T-helper 2 cell treated with Interferon-gamma antibody and Interleukin-4, amounts not matched to agents 5 μg/mL and 100 μg/mL, for 36 hours (primary cell): ENCODE data around the gene PRADC1.
A peak's percentile ranks its signal among the peaks of the same experiment; 100 is the strongest.
"Not testable (repeated sequence)": the region's sequence is repeated elsewhere in the genome, so short reads cannot be mapped to it uniquely, and the experiment has no call there.

Source experiments
- DNase-seq: peaks from one replicate; pipeline ENCODE4 v3.0.0; 2021; ENCODE audit warnings: low spot score
- H3K27ac Mint-ChIP-seq: one replicate; pipeline ENCODE4 v1.8.0; 2021; ENCODE audit warnings: mild to moderate bottlenecking, mixed read lengths
- H3K27me3 Mint-ChIP-seq: one replicate; pipeline ENCODE4 v1.8.0; 2021; ENCODE audit warnings: low read depth, mixed read lengths
- H3K36me3 Mint-ChIP-seq: one replicate; pipeline ENCODE4 v1.8.0; 2021; ENCODE audit warnings: low read depth, mixed read lengths
- H3K4me1 Mint-ChIP-seq: one replicate; pipeline ENCODE4 v1.8.0; 2021; ENCODE audit warnings: low read depth, mixed read lengths
- H3K4me3 Mint-ChIP-seq: one replicate; pipeline ENCODE4 v1.8.0; 2022; ENCODE audit warnings: mild to moderate bottlenecking, moderate library complexity, mixed read lengths
- H3K9me3 Mint-ChIP-seq: one replicate; pipeline ENCODE4 v1.8.0; 2021; ENCODE audit warnings: mixed read lengths

Gene PRADC1

DNA sequence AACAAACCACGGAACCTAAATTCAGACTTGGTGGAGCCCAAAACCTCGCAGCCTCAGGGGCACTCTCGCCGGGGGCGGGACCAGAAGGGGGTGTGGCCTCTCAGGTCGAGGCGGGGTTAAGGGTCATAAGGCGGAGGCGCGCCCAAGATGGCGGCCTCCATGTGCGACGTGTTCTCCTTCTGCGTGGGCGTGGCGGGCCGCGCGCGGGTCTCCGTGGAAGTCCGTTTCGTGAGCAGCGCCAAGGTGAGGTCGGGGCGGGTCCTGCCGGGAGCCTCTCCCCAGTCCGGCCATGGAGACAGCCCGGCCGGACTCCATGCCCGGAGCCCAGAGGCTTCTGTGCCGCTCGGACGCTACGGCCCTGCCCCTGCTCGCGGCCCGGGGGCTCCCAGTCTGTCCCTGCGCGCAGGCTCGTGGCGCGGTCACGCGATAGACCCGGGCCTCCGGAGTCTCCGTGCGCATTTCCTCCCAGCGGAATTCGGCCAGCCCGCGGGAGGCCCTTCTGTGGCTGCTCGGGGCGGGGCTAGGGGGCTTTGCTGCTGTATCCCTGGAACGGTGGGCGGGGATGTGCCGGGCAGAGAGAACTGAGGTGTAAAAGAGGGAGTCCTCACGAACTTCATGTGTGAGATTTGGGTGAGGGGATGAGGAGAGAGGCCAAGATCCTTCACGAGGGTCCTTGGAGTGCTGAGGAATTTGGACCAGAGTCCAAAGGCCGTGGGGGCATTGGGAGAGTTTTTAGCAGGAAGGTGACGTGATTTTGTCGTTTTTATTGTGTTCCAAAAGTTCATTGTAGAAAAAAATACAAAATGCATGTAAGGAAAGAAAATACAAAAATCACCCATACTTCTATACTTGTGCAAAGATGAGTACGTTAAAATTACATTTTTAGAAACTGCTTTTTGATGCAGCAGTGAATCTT, 18.7 kb downstream of the PRADC1 start, which contains the start of gene SMYD5:
Gene SMYD5 (plus strand): TSS at position 126 of the 916 bp plus-strand sequence. CDS start 22 bp downstream, at position 148.
- peak; percentile 89 for DNase-seq
- H3K36me3 Mint-ChIP-seq, result peaks cover 1% of the 10 kb centered on the region
- peak within 1 kb of the TSS; percentile 83 for H3K27ac Mint-ChIP-seq
- peaks cover 25% of the 10 kb centered on the region for H3K4me1 Mint-ChIP-seq
- H3K27me3 Mint-ChIP-seq, result peaks cover 4% of the 10 kb centered on the region
- H3K9me3 Mint-ChIP-seq, result no peaks in the 10 kb centered on the region
- H3K4me3 Mint-ChIP-seq, result peak within 1 kb of the TSS; percentile 98

DNA sequence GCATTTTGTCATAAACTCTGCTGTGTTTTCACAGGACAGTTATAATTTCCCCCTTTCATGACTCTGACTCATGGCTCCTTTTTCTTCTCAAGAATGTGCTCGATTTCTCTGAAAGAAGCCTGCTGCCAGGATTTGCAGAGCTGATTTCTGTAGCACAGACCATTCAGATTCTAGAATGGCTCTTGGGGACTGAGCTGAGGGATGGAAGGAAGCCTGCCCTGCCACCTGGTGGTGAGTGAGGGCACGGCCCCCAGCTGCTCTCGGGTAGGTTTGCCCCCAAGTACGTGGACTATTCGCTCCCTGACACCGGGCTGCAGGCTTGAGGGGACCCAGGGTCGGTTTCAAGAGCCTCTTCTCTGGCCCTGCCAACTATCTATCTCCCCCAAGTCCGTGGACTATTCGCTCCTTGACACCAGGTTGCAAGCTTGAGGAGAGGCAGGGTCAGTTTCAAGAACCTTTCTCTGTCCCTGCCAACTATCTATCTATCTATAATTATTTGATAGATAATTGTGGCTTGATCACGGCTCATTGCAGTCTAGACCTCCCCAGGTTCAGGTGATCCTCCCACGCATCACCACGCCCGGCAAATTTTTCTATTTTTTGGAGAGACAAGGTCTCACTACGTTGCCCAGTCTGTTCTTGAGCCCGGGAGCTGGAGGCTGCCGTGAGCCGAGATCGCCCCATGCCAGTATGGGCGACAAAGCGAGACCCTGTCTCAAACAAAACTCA, 20.4 kb downstream of the PRADC1 start:
- peaks cover 25% of the 10 kb centered on the region for H3K4me1 Mint-ChIP-seq
- no peak overlapping the region for H3K27ac Mint-ChIP-seq
- H3K27me3 Mint-ChIP-seq, result peaks cover 12% of the 10 kb centered on the region
- no peak overlapping the region for H3K4me3 Mint-ChIP-seq
- no peaks in the 10 kb centered on the region for H3K9me3 Mint-ChIP-seq
- DNase-seq, result peak; percentile 60
- peaks cover 1% of the 10 kb centered on the region for H3K36me3 Mint-ChIP-seq

DNA sequence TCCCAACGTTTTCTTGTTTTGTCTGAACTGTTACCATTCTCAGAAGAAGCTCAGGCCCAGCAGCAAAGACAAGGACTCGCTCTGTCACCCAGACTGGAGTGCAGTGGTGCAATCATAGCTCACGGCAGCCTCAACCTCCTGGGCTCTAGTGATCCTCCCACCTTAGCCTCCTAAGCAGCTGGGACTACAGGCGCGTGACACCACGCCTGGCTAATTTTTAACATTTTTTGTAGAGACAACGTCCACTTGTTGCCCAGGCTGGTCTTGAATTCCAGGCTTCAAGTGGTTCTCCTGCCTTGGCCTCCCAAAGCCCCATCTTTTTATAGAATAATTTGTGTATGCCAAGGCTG, 21.0 kb downstream of the PRADC1 start:
- Mint-ChIP-seq H3K4me3 (no peak overlapping the region), H3K27ac (no peak overlapping the region), H3K4me1 (peaks cover 25% of the 10 kb centered on the region), H3K36me3 (peaks cover 1% of the 10 kb centered on the region), H3K27me3 (peaks cover 13% of the 10 kb centered on the region), H3K9me3 (no peaks in the 10 kb centered on the region)
- no peak for DNase-seq

DNA sequence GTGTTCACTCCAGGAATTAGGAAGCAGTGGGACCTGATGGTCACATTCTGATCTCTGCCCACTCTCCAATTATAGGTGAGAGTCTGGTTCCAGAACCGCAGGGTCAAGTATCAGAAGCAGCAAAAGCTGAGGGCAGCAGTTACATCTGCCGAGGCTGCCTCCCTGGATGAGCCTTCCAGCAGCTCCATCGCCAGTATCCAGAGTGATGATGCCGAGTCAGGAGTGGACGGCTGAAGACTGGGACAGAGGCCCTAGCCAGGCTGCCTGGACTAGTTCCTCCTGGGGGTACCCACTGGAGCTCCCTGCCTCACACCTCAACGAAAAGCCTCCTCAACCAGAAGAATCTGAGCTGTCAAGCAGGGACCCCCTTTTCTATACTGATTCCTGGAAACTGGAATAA, 22.3 kb downstream of the PRADC1 start:
- H3K36me3 Mint-ChIP-seq, result peaks cover 1% of the 10 kb centered on the region
- DNase-seq, result no peak
- H3K27me3 Mint-ChIP-seq, result peaks cover 19% of the 10 kb centered on the region
- H3K4me3 Mint-ChIP-seq, result no peak overlapping the region
- no peak overlapping the region for H3K27ac Mint-ChIP-seq
- peaks cover 24% of the 10 kb centered on the region for H3K4me1 Mint-ChIP-seq
- H3K9me3 Mint-ChIP-seq, result no peaks in the 10 kb centered on the region

DNA sequence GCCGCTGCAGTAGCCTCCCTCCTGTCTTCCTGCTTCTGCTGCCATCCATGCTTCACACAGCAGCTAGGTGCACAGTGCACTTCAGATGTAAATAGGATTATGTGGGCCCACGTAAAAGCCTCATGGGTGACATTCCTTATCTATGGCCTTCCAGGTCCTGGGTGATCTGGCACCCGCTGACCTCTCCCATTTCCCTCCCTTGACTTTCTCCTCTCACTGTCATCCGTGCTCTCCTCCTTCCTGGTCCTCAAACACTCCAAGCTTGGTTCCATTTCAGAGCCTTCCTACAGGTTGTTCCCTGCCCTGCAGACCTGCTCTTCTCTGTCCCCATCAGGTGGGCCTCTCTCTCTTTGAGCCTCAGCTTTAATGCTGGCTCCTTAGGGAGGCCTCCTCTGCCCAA, 23.0 kb downstream of the PRADC1 start:
- peaks cover 17% of the 10 kb centered on the region for H3K4me1 Mint-ChIP-seq
- no peaks in the 10 kb centered on the region for H3K9me3 Mint-ChIP-seq
- no peak for DNase-seq
- peaks cover 1% of the 10 kb centered on the region for H3K36me3 Mint-ChIP-seq
- peaks cover 24% of the 10 kb centered on the region for H3K27me3 Mint-ChIP-seq
- no peak overlapping the region for H3K4me3 Mint-ChIP-seq
- no peak overlapping the region for H3K27ac Mint-ChIP-seq

DNA sequence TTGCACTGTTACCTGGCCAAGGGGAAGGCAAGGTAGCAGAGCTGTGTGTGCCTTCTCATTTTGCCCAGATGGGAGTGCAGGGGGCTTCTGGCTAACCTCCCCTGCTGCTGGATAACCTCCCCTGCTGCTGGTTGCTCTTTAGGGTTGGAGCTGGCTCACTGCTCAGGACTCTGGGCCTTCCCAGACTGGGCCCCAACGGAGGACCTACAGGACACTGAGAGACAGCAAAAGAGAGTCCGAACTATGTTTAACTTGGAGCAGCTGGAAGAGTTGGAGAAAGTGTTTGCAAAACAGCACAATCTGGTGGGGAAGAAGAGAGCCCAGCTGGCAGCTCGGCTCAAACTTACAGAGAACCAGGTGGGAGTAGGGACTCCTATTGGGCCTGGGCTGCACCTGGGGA, 24.8 kb downstream of the PRADC1 start:
- Mint-ChIP-seq H3K4me3 (no peak overlapping the region), H3K4me1 (peaks cover 6% of the 10 kb centered on the region), H3K36me3 (no peaks in the 10 kb centered on the region), H3K27me3 (peaks cover 37% of the 10 kb centered on the region), H3K27ac (no peak overlapping the region), H3K9me3 (no peaks in the 10 kb centered on the region)
- no peak for DNase-seq

DNA sequence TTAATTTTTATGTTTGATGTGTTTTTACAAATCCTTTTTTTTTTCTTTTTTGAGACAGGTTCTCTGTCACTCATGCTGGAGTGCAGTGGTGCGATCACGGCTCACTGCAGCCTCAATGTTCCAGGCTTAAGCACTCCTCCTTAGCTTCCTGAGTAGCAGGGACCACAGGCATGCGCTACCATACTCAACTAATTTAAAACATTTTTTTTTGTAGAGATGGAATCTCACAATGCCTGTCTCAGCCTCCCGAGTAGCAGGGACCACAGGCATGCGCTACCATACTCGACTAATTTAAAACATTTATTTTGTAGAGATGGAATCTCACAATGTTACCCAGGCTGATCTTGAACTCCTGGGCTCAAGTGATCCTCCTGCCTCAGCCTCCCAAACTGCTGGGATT, 27.4 kb downstream of the PRADC1 start:
- Mint-ChIP-seq H3K36me3 (no peaks in the 10 kb centered on the region), H3K27me3 (peaks cover 49% of the 10 kb centered on the region)
- DNase-seq, result no peak

DNA sequence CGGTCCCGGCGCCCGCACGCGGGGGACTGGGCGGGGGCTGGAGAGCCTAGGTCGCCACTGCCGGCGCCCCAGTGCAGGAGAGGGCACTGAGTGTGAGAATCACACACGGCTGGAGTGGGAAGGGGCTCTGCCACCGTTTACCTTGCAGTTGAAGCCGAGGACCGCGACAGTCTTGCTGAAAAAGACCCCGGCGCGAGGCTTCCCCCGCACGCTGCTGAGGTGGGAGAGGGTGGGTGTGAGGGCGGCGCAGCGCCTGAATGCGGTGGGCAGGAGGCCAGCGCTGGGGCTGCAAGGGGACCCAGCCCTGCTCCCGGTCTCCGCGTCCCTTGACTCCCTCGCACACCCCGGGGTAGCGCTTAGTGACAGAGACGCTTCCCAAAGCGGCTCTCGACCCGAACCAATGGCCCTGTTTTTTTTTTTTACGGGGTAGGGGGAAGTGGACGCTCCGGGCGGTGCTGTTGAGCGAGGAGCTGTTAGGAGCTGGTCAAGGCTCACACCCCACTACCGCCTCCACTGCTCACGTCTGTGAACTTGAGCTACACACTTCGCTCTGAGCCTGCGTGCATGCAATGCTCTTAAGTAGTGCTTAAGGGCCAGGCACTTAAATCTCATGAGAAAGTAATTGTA, 29.9 kb downstream of the PRADC1 start:
- peaks cover 54% of the 10 kb centered on the region for H3K27me3 Mint-ChIP-seq
- H3K9me3 Mint-ChIP-seq, result no peaks in the 10 kb centered on the region
- H3K27ac Mint-ChIP-seq, result no peak overlapping the region
- no peak overlapping the region for H3K4me3 Mint-ChIP-seq
- no peaks in the 10 kb centered on the region for H3K36me3 Mint-ChIP-seq
- no peaks in the 10 kb centered on the region for H3K4me1 Mint-ChIP-seq
- no peak for DNase-seq

More for the DNA sequence above, 27.4 kb downstream of the PRADC1 start:
- H3K4me3 Mint-ChIP-seq, result no peak overlapping the region
- no peaks in the 10 kb centered on the region for H3K4me1 Mint-ChIP-seq
- no peaks in the 10 kb centered on the region for H3K9me3 Mint-ChIP-seq
- no peak overlapping the region for H3K27ac Mint-ChIP-seq

DNA sequence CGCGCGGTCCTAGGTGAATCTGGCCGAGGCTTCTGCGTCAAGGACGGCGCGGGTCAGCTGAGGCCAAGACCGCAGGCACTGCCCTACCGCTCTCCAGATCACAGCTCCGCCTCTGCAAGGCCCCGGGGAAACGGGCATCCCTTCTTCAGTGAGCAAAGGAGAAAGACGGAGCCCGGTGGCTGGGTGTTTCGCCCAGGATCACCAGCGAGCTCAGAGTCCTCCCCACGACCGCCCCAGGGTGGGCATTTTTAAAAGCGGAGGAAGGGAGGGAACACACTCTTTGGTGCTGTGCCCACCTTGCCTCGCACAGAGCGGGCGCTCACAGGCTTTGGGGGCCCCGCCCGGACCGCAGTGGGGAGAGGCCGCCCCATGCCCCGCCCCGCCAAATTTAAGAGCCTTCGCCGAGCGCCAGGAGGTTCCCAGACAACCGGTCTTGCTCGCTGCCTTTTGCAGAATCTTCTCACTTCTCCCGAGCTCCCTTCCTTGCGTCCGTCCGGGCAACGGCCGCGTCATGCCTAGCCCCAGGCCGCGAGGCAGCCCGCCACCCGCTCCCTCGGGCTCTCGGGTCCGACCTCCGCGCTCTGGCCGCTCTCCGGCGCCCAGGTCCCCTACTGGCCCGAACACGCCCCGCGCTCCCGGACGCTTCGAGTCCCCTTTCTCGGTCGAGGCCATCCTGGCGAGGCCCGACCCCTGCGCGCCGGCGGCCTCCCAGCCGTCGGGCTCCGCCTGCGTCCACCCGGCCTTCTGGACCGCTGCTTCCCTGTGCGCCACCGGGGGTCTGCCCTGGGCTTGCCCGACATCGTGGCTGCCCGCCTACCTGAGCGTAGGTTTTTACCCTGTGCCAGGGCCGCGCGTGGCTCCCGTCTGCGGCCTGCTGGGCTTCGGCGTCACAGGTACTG, 30.6 kb downstream of the PRADC1 start, which contains the start of gene NOTO:
Gene NOTO (plus strand): TSS at position 419 of the 899 bp plus-strand sequence. CDS start 93 bp downstream, at position 512.
- Mint-ChIP-seq H3K36me3 (no peaks in the 10 kb centered on the region), H3K9me3 (no peaks in the 10 kb centered on the region), H3K27me3 (peaks cover 54% of the 10 kb centered on the region), H3K27ac (no peak within 1 kb of the TSS), H3K4me3 (peak within 1 kb of the TSS; percentile 53), H3K4me1 (no peaks in the 10 kb centered on the region)
- no peak for DNase-seq

DNA sequence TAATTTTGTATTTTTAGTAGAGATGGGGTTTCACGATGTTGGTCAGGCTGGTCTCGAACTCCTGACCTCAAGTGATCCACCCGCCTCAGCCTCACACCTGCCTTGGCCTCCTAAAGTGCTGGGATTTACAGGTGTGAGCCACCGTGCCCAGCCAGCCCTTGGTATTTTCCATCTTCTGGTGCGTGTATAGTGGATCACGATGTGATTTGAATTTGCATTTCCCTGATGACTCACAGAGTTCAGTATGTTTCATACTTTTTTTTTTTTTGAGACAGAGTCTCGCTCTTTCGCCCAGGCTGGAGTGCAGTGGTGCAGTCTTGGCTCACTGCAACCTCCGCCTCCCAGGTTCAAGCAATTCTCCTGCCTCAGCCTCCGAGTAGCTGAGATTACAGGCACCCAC, 32.8 kb downstream of the PRADC1 start:
- DNase-seq, H3K4me3 Mint-ChIP-seq, H3K9me3 Mint-ChIP-seq, H3K4me1 Mint-ChIP-seq, H3K36me3 Mint-ChIP-seq, H3K27ac Mint-ChIP-seq: not testable (repeated sequence)
- H3K27me3 Mint-ChIP-seq, result peaks cover 52% of the 10 kb centered on the region

DNA sequence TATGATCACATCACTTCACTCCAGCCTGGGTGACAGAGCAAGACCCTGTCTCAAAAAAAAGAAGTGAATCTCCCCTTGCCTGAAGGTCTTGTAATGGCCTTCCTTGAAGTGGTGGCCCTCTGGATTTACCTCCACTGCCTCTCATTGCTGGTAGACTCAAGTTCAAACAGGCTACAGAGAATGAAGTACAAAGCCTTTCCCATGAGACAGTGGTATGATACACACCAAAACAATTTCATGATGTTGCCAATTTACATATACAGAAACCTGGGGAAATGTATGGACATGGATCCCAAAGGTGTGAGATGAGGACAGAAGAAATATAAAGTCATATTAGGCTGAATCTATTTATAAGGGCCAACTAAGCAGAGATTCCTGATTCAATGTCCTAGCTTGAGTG, 35.5 kb downstream of the PRADC1 start:
- Mint-ChIP-seq H3K4me1 (no peaks in the 10 kb centered on the region), H3K27me3 (peaks cover 37% of the 10 kb centered on the region), H3K4me3 (no peak overlapping the region), H3K36me3 (no peaks in the 10 kb centered on the region), H3K9me3 (no peaks in the 10 kb centered on the region), H3K27ac (no peak overlapping the region)
- DNase-seq, result no peak

DNA sequence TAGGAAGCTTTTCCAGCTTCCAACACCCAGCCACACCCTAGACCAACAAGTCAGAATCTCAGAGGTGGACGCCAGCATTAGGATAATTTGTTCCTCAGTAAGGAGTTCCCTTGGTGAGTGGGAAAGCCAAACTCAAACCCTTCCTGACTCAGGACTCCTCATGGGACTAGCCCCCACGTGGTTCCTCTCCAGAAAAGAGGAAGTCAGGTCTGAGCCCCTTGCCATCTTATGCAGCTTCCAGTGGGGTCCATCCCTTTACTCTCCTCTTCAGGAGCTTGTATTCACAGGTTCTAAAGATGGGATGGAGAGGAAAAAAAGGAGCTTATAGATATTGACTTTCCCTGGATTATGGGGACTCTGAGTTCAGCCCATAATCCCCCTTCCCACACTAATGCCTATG, 45.5 kb downstream of the PRADC1 start:
- H3K36me3 Mint-ChIP-seq, result no peaks in the 10 kb centered on the region
- no peak for DNase-seq
- no peaks in the 10 kb centered on the region for H3K9me3 Mint-ChIP-seq
- no peak overlapping the region for H3K4me3 Mint-ChIP-seq
- no peak overlapping the region for H3K27ac Mint-ChIP-seq
- H3K27me3 Mint-ChIP-seq, result peaks cover 24% of the 10 kb centered on the region
- H3K4me1 Mint-ChIP-seq, result no peaks in the 10 kb centered on the region

DNA sequence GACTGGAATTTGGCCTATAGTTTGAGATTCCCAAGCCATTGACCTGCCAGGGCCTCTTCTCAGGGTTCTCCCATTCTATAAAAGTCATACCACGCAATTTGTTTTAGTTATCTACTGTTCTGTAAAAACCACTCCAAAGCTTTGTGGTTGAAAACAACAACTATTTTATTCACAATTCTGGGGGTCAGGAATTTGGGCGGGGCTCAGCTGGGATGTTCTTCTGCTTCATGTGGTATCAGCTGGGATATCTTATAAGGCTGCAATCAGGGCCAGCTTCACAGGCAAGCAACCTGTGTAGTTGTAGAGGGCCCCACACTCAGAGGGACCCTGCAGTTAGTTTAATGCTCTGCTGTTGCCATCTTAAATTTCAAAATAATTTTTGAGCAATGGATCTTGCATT, 47.1 kb downstream of the PRADC1 start:
- Mint-ChIP-seq H3K36me3 (no peaks in the 10 kb centered on the region), H3K4me1 (peaks cover 3% of the 10 kb centered on the region), H3K27me3 (peaks cover 28% of the 10 kb centered on the region), H3K27ac (no peak overlapping the region), H3K4me3 (no peak overlapping the region), H3K9me3 (no peaks in the 10 kb centered on the region)
- DNase-seq, result no peak
